ENCODE measurements around the gene CCDC57.

Gene CCDC57

GRCh38 chr17:82180776-82181528 is 31.7 kb downstream of the CCDC57 start:
- H3K9ac ChIP-seq: no peak overlapping the region
- no peak overlapping the region for H2AFZ ChIP-seq (ENCODE audit: low read depth)
- no peaks in the 10 kb centered on the region for H3K4me1 ChIP-seq (ENCODE audit: low read depth, poor library complexity, severe bottlenecking)
- TF ChIP-seq CTCF (conservative IDR thresholded peaks at IDR 0.05; ENCODE audit: low read depth, low read length): no peak
- no peak overlapping the region for H3K4me3 ChIP-seq (IDR thresholded peaks at IDR 0.05; ENCODE audit: insufficient read depth, low read depth, low read length)
- H3K36me3 ChIP-seq (ENCODE audit: insufficient read depth): no peaks in the 10 kb centered on the region
- no peaks in the 10 kb centered on the region for H4K20me1 ChIP-seq (ENCODE audit: insufficient read depth)
- no peaks in the 10 kb centered on the region for H3K79me2 ChIP-seq (ENCODE audit: insufficient read depth, low read depth)
- no peak overlapping the region for H3K4me2 ChIP-seq
- H3K27me3 ChIP-seq (ENCODE audit: insufficient read depth, low read depth): no peaks in the 10 kb centered on the region
- H3K27ac ChIP-seq: no peak overlapping the region

- Histone ChIP-seq H3K27me3 (ENCODE audit: insufficient read depth, low read depth) (no peaks in the 10 kb centered on the region), H3K4me3 (IDR thresholded peaks at IDR 0.05; ENCODE audit: insufficient read depth, low read depth, low read length) (no peak overlapping the region), H4K20me1 (ENCODE audit: insufficient read depth) (no peaks in the 10 kb centered on the region), H3K36me3 (ENCODE audit: insufficient read depth) (no peaks in the 10 kb centered on the region), H2AFZ (ENCODE audit: low read depth) (no peak overlapping the region), H3K4me1 (ENCODE audit: low read depth, poor library complexity, severe bottlenecking) (no peaks in the 10 kb centered on the region), H3K4me2 (no peak overlapping the region), H3K9ac (no peak overlapping the region), H3K27ac (no peak overlapping the region), H3K79me2 (ENCODE audit: insufficient read depth, low read depth) (no peaks in the 10 kb centered on the region)
- TF ChIP-seq CTCF (conservative IDR thresholded peaks at IDR 0.05; ENCODE audit: low read depth, low read length): no peak
Observed at GRCh38 chr17:82179946-82180475, 32.6 kb downstream of the CCDC57 start.

- Histone ChIP-seq H3K9ac (no peak overlapping the region), H3K4me1 (ENCODE audit: low read depth, poor library complexity, severe bottlenecking) (no peaks in the 10 kb centered on the region), H3K36me3 (ENCODE audit: insufficient read depth) (no peaks in the 10 kb centered on the region), H2AFZ (ENCODE audit: low read depth) (no peak overlapping the region), H3K4me2 (no peak overlapping the region), H4K20me1 (ENCODE audit: insufficient read depth) (no peaks in the 10 kb centered on the region), H3K27me3 (ENCODE audit: insufficient read depth, low read depth) (no peaks in the 10 kb centered on the region), H3K79me2 (ENCODE audit: insufficient read depth, low read depth) (no peaks in the 10 kb centered on the region), H3K4me3 (IDR thresholded peaks at IDR 0.05; ENCODE audit: insufficient read depth, low read depth, low read length) (no peak overlapping the region), H3K27ac (no peak overlapping the region)
- TF ChIP-seq CTCF (conservative IDR thresholded peaks at IDR 0.05; ENCODE audit: low read depth, low read length): no peak
Observed at GRCh38 chr17:82179412-82179811, 33.2 kb downstream of the CCDC57 start.

GRCh38 chr17:82178499-82179261 is 34.0 kb downstream of the CCDC57 start:
- no peaks in the 10 kb centered on the region for H3K79me2 ChIP-seq (ENCODE audit: insufficient read depth, low read depth)

More at GRCh38 chr17:82178499-82179261, 34.0 kb downstream of the CCDC57 start:
- no peaks in the 10 kb centered on the region for H4K20me1 ChIP-seq (ENCODE audit: insufficient read depth)
- no peaks in the 10 kb centered on the region for H3K27me3 ChIP-seq (ENCODE audit: insufficient read depth, low read depth)
- H3K27ac ChIP-seq: no peak overlapping the region
- no peak overlapping the region for H3K9ac ChIP-seq
- H3K4me1 ChIP-seq (ENCODE audit: low read depth, poor library complexity, severe bottlenecking): no peaks in the 10 kb centered on the region
- no peaks in the 10 kb centered on the region for H3K36me3 ChIP-seq (ENCODE audit: insufficient read depth)
- H3K4me3 ChIP-seq (IDR thresholded peaks at IDR 0.05; ENCODE audit: insufficient read depth, low read depth, low read length): no peak overlapping the region
- no peak for TF ChIP-seq CTCF (conservative IDR thresholded peaks at IDR 0.05; ENCODE audit: low read depth, low read length)
- no peak overlapping the region for H3K4me2 ChIP-seq
- no peak overlapping the region for H2AFZ ChIP-seq (ENCODE audit: low read depth)
